ENCODE results near the gene DGAT2.
"Not testable (repeated sequence)": the region's sequence is repeated elsewhere in the genome, so short reads cannot be mapped to it uniquely, and the experiment has no call there.

Gene DGAT2

GRCh38 chr11:75748729-75749273 is 19.8 kb upstream of the DGAT2 start:
- DNase-seq (ENCODE audit: insufficient read length, low spot score); FAIRE-seq: not testable (repeated sequence)

GRCh38 chr11:75754933-75755332 is 13.6 kb upstream of the DGAT2 start:
- not testable (repeated sequence) for DNase-seq (ENCODE audit: insufficient read length, low spot score); FAIRE-seq

- no peak for FAIRE-seq
These were observed 10.9 kb upstream of the DGAT2 start for GRCh38 chr11:75757651-75758050.

GRCh38 chr11:75759832-75760231 is 8.7 kb upstream of the DGAT2 start:
- FAIRE-seq (no peak), DNase-seq (ENCODE audit: insufficient read length, low spot score) (no peak)

More at GRCh38 chr11:75757651-75758050, 10.9 kb upstream of the DGAT2 start:
- no peak for DNase-seq (ENCODE audit: insufficient read length, low spot score)

GRCh38 chr11:75760243-75760642 is 8.3 kb upstream of the DGAT2 start:
- DNase-seq (ENCODE audit: insufficient read length, low spot score), result no peak
- no peak for FAIRE-seq

- no peak for DNase-seq (ENCODE audit: insufficient read length, low spot score)
- no peak for FAIRE-seq
These were observed 7.7 kb upstream of the DGAT2 start for GRCh38 chr11:75760710-75761493.

- FAIRE-seq, result no peak
- DNase-seq (ENCODE audit: insufficient read length, low spot score), result no peak
These were observed 6.4 kb upstream of the DGAT2 start for GRCh38 chr11:75762158-75762557.

GRCh38 chr11:75762885-75763284 is 5.7 kb upstream of the DGAT2 start:
- DNase-seq (ENCODE audit: insufficient read length, low spot score) (no peak), FAIRE-seq (no peak)

GRCh38 chr11:75763846-75764245 is 4.7 kb upstream of the DGAT2 start:
- DNase-seq (ENCODE audit: insufficient read length, low spot score), result no peak

GRCh38 chr11:75765116-75765515 is 3.5 kb upstream of the DGAT2 start:
- no peak for FAIRE-seq
- no peak for DNase-seq (ENCODE audit: insufficient read length, low spot score)

More at GRCh38 chr11:75763846-75764245, 4.7 kb upstream of the DGAT2 start:
- FAIRE-seq, result no peak

- peak; percentile 81 for FAIRE-seq
- no peak for DNase-seq (ENCODE audit: insufficient read length, low spot score)
These were observed 1.9 kb upstream of the DGAT2 start for GRCh38 chr11:75766443-75767227.

- FAIRE-seq (no peak), DNase-seq (ENCODE audit: insufficient read length, low spot score) (no peak)
These were observed 1.4 kb upstream of the DGAT2 start for GRCh38 chr11:75767228-75767572.

GRCh38 chr11:75767793-75768111 is 826 bp upstream of the DGAT2 start:
- no peak for FAIRE-seq
- DNase-seq (ENCODE audit: insufficient read length, low spot score), result no peak

- DNase-seq (ENCODE audit: insufficient read length, low spot score), result no peak
- FAIRE-seq, result no peak
These were observed 562 bp downstream of the DGAT2 start for GRCh38 chr11:75768909-75769771.

GRCh38 chr11:75770102-75770501 is 1.5 kb downstream of the DGAT2 start:
- no peak for FAIRE-seq
- DNase-seq (ENCODE audit: insufficient read length, low spot score), result no peak

GRCh38 chr11:75771646-75772410 is 3.2 kb downstream of the DGAT2 start:
- FAIRE-seq (no peak), DNase-seq (ENCODE audit: insufficient read length, low spot score) (no peak)

GRCh38 chr11:75773595-75774353 is 5.2 kb downstream of the DGAT2 start:
- DNase-seq (ENCODE audit: insufficient read length, low spot score), result peak; percentile 83
- peak; percentile 99 for FAIRE-seq

- FAIRE-seq, result no peak
- no peak for DNase-seq (ENCODE audit: insufficient read length, low spot score)
These were observed 6.5 kb downstream of the DGAT2 start for GRCh38 chr11:75775056-75775455.

- no peak for FAIRE-seq
These were observed 8.0 kb downstream of the DGAT2 start for GRCh38 chr11:75776546-75776945.

More at GRCh38 chr11:75776546-75776945, 8.0 kb downstream of the DGAT2 start:
- DNase-seq (ENCODE audit: insufficient read length, low spot score), result no peak
